ENCODE results near the gene C16orf74.

Gene C16orf74

GRCh38 chr16:85729452-85730185 is 21.3 kb downstream of the C16orf74 start:
- no peak for TF ChIP-seq CTCF (IDR thresholded peaks at IDR 0.05; ENCODE audit: insufficient read depth, missing control alignments)
- FAIRE-seq (no peak), DNase-seq (ENCODE audit: insufficient read length, low spot score) (no peak)

GRCh38 chr16:85728879-85729278 is 22.0 kb downstream of the C16orf74 start:
- no peak for FAIRE-seq
- TF ChIP-seq CTCF (IDR thresholded peaks at IDR 0.05; ENCODE audit: insufficient read depth, missing control alignments) = peak; percentile 28
- DNase-seq (ENCODE audit: insufficient read length, low spot score) = no peak

- DNase-seq (ENCODE audit: insufficient read length, low spot score) (peak; percentile 66), FAIRE-seq (no peak)
- TF ChIP-seq CTCF (IDR thresholded peaks at IDR 0.05; ENCODE audit: insufficient read depth, missing control alignments) = no peak
These were observed 26.0 kb downstream of the C16orf74 start for GRCh38 chr16:85724936-85725335.

GRCh38 chr16:85724126-85724879 is 26.6 kb downstream of the C16orf74 start:
- FAIRE-seq = no peak

GRCh38 chr16:85722128-85722893 is 28.6 kb downstream of the C16orf74 start:
- FAIRE-seq = no peak

More at GRCh38 chr16:85724126-85724879, 26.6 kb downstream of the C16orf74 start:
- no peak for TF ChIP-seq CTCF (IDR thresholded peaks at IDR 0.05; ENCODE audit: insufficient read depth, missing control alignments)
- DNase-seq (ENCODE audit: insufficient read length, low spot score) = no peak

GRCh38 chr16:85720302-85720637 is 30.6 kb downstream of the C16orf74 start:
- no peak for TF ChIP-seq CTCF (IDR thresholded peaks at IDR 0.05; ENCODE audit: insufficient read depth, missing control alignments)
- FAIRE-seq (no peak), DNase-seq (ENCODE audit: insufficient read length, low spot score) (no peak)

More at GRCh38 chr16:85722128-85722893, 28.6 kb downstream of the C16orf74 start:
- DNase-seq (ENCODE audit: insufficient read length, low spot score) = no peak
- no peak for TF ChIP-seq CTCF (IDR thresholded peaks at IDR 0.05; ENCODE audit: insufficient read depth, missing control alignments)

Data from D721Med (cell line).